HG02970 (cell line): ENCODE measurements around the gene RNF150.

Experiments
- ATAC-seq: cut with Tn5 transposase; IDR thresholded peaks from one replicate; pipeline ENCODE4 v1.9.1; 2021; ENCODE audit warnings: mild to moderate bottlenecking, moderate library complexity, moderate number of reproducible peaks; ENCODE audit not compliant: unreplicated experiment, low FRiP score

Gene RNF150

DNA sequence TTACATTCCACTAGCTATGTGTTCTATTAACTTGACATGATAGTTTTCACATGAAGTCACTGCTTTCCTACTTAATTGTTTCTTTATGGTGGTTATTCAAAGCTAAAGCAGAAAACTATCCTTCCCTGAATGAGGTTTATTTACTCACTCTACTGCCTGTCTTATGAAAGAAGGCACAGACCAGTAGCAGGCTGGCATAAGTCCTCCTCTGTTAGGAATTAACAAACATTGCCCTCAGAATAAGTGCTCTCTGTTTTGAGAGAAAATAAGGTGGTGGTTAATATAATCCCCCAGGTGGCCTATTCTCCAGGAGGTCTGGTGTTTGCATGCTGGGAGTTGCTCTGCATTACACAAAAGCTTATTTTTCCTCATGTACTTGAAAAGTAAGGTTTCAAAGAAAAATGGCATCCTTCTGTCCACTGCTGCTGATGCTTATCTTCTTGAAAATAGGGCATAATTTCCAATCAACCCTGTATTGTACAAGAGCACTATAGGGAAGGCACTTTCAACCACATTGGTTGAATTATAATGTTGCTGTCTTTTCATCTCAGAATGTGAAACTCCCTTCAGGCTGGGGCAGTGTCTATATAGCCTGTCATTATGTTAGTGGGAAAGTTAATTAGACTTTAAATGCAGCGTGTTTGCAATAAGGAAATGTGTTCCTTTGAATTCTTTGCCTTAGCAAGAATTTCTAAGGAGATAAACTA lies 257.4 kb downstream of the RNF150 start:
- ATAC-seq: no peak

DNA sequence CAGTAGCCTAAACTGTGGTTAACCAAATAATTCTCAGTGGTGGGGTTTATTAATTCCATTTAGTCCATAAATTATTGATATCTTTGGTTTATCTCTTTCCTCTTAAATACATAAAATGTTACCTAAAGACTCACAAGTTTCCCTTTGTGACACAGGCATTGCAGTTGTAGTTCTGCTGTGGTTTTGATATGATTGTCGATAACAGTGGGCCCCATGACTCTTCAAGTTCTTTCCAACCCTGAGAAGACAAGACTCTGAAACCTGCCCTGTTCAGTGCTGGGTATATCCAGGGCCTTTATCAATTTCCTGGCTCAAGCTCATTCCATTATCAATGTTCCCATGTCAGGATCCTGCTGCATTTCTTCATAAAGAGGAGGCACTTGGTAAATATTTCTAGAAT lies 259.2 kb downstream of the RNF150 start:
- no peak for ATAC-seq

DNA sequence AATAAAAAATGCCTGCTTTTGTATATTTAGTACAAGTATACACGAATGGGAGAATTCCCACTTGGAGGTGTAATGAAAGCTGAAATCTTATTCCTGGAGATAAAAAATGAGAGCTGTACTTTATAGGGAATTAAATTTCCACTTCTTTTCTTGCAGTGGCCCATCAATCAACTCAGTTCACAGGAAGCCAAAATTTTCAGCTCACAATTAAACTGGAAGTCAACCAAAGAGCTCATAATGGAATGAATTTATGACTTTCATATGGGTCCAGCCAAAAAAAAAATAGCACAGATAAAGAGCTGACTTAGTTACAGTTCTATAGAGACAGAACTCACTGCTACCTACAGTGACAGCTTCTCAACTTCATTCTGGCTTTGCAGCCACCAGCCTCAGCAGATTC lies 261.9 kb downstream of the RNF150 start:
- ATAC-seq: no peak

DNA sequence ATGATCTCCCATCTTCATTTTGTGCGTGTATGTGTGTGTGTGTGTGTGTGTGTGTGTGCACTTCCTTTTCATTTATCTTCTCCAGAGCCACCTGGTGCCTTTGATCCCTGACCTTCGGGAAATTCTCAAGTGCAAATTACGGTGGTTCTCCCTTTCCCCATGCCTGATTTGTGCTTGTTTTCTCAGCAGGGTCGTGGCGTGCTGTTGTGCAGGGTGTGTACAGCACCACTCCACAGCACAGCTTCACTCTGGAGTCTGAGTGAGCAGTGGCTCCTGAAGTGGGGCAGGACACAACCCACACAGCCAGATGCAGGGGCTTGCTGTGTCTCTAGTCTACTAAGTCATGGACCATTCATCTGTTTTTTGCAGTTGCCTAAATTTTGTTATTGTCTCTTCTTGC lies 262.8 kb downstream of the RNF150 start:
- no peak for ATAC-seq

DNA sequence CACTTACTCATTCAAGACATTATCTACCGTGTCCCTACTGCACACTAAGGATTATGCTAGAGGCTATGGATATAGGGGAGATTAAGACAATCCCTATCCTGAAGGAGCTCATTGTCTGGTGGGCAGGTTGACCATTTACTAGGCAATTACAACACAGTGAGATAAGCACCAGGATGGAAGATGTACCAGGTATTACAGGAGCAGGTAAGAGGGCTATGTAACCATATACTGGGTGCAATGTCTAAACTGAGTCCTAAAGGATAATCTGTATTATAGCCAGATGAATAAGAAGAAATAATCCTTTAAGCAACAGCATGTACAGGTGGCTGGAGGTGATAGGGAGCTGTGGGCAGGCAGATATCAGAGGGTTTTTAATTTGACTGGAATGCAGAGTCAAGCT lies 263.8 kb downstream of the RNF150 start:
- ATAC-seq: no peak

DNA sequence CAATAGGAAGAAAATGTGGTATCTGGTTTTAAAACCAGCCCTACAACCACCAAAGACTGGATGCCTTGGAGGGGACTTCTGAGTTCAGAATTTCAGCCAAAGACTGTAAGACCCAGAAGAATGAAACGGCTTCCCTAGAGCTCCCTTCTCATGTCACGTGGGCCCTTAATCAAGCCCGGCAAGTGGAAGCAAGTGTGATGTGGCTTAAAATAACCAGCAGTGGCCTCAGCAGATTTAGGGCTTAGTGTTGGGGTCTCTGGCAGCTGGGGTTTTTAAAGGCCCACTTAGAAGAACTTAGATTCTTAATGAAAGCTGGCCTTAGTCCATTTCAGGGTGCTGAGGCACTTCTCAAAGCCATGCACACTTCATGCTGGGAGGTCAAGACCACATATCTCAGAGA lies 265.9 kb downstream of the RNF150 start:
- no peak for ATAC-seq

DNA sequence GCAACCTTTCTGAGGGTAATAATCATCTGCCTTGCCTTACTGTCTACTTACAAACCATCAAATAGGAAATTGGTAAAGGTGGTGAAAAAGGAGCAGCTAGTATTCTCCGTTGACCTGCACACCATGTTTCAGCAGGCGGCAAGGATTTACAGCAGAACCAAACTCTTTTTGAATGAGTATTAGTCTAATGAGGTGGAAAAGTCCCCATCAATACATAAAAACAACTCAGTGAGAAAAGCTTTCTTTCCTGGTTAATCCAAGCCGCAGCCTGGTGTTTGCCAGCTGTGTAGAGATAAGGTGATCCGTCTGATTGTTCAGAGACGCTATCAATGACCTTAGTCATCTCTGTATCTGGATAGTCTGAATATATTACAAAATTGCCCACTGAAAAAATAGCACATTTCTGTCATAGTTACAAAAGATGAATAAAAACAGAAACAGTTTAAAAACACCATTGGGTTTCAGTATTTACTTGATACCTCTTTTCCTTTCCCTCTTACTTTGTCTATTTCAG lies 266.7 kb downstream of the RNF150 start:
- ATAC-seq: no peak

DNA sequence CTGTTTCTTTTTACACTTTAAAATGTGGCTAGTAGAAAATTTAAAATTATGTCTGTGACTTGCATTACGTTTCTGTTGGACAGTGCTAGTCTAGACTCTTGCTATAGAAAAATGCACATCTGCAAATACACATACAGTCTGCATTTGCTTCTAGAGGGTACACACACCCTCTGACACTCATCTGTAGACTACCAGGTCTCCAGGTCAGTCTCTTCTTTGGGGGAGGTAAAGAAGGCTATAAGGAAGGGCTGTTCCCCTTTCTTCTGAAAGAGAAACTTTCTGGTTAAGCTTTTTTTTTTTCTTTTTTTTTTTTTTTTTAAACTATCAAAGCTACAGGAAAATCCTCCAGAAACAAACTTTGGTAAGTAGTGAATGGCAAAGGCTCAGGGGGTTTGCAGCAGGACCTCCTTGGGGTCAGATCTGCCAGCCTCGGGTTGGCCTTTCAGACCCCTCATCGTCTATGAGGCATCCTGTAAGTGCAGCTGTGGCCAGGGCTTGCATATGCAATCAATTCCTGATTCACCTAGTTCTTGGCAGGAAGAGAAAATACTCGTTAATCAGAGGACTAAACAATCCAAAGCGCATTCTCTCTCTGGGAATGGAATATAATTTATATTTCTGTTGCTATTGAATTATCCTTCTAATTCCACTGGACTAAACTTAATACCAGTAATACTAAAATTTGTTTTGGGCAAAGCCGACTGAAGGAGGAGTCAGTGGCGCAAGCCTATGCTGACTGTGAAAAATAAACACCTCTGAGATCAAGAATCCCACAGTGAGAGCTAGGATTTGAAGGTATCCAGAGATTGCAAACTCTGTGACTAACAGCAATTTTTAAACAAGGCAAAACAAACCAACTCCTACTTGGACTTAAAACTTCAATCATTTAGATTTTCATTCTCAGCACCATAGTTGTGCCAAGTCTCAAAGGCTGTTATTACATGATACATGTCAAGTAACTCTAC lies 267.7 kb downstream of the RNF150 start:
- ATAC-seq: no peak

DNA sequence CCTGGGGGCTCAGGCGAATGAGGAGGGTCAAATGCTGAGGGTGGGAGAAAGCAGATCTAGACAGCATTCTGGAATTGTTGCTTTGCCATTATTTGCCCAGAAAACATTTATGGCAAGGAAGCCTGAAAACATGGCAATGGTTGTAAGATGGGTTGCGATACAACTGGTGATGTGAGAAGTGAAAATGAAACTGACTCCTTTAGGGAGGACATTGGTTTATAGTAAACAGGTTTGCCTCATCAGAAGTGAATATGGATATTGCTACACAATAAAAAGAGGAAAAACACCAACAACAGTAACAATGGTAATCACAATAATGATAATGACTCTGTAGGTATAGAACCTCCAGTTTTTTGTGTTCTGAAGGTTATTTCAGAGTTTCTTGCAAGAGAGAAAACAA lies 270.1 kb downstream of the RNF150 start:
- no peak for ATAC-seq

DNA sequence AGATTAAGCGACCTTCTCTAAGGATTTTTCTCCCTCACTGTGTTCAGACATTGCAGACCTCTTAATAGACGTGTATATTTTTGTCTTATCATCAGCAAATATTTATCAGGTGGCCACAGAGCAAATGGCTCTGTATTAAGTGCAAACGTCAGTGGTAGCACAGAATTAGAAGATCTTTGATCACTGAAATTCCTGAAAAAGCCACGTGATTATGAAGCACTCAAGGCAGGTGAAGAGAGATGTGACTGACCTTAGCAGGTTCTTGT lies 271.2 kb downstream of the RNF150 start:
- ATAC-seq: no peak

DNA sequence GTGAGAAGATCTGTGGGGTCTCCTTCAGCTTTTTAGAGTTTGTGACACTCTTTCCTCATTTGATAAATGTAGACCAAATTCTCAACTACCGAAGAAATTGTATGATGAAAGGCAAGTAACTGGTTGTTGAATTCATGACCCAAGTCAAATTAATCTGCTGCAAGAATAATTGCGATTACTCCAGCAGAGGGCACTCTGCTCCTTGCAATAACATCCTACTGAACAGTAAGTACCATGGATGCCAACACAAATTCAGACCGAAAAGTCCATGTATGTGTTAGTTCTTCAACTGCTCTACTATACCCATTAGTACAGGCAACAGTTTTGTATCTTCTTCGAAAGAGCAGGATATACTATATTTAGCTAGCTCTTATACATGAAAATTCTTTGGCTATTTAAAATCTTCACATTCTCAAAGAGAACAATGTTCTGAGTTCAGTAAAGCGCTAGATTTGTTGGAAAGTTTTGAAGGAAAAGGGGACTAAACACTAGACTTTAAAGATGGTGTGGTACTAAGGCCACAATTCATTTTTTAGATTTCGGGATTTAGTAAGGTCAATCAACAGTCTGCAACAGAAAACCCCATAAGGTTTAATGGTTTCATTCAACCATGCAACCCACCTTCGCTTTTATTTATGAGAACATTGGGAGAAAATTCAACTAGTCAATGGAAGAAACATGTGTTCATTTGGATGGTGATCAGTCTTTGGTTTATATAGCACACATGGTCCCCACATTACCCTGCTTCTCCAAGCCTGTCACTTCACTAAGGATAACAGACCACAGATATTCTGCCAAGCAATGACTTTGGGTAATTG lies 271.7 kb downstream of the RNF150 start:
- no peak for ATAC-seq

DNA sequence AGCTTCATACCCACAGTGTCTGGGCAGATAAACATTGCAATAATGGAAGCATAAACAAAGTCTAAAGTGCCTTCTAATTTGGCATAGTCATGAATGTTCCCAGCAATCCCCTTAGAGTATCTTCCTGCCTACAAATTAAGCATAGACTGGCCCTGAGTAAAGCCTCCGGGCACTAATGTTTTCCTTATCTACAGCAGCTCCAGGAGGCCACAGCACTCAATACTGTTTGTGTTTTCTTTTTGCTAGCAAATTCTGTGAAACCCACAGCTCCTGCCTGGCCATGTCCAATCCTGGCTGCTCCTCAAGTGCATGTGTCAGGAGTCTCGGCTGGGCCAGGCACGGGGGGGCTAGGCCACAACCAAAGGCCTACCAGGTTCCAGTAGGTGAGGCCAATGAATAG lies 274.4 kb downstream of the RNF150 start:
- ATAC-seq: no peak

DNA sequence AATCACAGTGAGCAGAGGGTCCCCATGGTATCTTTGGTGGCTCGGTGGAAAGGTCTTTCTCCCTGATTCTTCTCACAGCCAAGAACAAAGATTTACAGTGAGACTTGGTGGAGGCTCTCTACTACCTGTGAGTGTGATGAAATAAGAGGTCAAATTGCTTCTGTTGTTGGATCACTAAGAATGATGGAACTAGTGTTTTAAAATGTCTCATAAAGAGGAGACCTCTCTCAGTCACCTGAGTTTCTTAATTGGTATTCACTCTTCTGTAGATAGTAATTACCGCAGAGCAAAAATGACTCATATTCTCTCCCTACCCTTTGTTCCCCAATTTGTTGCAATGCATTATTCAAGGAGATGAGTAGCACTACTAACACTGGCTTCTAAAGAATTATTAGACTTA lies 276.2 kb downstream of the RNF150 start:
- ATAC-seq: no peak

DNA sequence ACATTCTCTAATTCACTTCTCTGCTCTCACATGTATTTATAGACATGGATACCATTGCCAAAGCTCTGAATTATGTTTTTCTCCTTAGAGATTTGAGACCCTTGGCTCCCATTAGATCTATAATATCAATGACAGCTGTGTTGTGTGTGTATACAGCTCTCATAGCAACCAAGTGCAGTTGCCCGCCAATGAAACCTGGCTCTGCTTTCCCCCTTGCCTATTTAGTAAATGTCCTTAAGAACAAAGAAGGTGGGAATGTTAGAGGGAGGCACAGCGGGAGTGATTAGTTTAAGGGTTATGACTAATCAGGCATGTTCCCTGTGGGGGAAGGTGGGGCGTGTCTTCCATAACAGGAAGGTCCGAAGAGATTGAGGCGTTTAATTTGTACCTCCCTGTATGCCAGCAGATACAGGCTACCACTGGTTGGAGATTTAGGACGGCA lies 276.6 kb downstream of the RNF150 start:
- ATAC-seq: no peak

DNA sequence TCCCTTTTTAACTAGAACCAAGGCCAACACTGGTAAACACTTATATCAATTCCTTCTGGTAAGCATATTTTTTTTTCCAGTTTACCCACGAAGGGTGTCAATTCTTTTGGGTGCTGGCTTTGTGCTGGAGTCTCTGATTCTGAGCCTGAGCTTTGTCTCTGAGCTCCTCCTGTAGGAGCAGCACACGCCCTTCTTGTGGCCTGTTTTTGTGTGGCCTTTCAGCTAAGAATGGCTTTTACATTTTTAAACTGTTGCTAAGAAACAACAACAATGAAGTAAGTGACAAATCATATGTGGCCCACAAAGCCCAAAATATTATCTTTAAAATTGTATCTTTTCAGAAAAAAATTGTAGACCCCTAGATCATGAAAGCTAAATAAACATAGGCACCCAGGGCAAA lies 279.1 kb downstream of the RNF150 start:
- no peak for ATAC-seq

DNA sequence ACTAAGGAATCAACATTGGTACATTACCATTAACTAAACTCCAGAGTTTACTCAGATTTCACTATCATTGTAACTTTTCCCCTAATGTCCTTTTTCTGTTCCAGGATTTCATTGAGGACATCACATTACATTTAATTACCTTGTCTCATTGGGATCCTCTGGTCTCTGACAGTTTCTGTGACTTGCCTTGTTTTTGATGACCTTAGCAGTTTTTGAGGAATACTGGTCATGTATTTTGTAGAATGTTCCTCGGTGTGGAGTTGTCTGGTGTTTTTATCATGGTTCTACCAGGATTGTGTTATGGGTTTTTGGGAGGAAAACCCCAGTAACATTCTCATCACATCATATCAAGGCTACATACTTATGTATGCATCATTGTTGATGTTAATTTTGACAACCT lies 281.5 kb downstream of the RNF150 start:
- ATAC-seq: no peak

DNA sequence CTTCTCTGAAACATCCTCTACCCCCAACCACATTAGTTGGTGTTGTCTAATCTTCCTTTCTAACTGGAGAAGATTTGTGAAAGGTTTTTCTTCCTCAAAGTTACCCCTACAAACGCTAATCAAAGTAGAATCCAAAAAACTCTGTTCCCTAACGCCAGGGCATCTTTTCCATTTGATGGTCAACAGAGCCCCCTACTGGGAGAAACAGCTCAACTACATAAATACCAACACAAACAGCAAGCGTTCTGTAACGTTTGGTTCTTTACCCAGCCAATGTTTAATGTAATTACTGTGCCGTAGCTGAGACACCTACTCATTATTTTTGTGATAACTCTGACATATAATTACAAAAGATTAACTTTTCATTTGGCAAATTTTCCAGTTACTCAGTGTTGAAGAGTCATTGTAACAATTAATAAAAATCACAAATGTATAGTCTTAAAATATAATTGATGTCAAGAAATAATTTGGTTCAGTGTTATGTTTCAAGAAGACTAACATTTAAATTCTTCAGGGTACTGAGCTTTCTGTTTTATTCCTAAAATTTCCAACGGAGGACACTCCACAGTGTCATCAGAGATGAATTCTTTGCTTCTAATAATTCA lies 282.1 kb downstream of the RNF150 start:
- ATAC-seq: no peak

DNA sequence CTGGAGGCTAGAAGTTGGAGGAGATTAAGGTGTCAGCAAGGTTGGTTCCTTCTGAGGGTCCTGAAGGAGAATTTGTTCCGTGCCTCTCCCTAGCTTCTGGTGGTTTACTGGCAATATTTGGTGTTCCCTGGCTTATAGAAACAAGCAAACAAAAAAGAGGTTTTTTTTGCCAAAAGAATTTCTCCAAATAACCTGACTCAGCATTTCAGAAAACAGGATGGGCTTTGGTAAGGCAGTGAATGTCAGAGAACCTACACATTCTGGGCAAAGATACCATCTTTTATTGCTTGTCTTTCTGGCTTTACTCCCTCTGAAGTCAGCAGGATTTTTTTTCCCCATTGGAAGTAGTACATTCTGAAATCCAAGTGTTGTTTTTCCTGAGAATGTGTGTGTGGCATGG lies 283.7 kb downstream of the RNF150 start:
- ATAC-seq: no peak

DNA sequence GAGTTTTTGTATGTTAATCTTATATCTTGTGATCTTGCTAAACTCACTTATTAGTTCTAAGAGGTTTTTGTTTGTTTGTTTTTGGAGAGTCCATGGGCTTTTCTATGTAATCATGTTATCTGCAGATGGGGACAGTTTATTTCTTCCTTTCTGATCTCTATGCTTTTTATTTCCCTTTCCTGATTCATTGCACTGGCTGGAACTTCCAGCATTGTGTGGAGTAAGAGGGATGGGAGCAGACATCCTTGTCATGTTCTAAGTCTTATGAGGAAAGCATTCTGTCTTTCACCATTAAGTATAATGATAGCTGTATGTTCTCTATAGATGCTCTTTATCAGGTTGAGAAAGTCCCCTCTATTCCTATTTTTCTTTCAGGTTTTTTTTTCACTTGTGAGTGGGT lies 286.5 kb downstream of the RNF150 start:
- no peak for ATAC-seq

DNA sequence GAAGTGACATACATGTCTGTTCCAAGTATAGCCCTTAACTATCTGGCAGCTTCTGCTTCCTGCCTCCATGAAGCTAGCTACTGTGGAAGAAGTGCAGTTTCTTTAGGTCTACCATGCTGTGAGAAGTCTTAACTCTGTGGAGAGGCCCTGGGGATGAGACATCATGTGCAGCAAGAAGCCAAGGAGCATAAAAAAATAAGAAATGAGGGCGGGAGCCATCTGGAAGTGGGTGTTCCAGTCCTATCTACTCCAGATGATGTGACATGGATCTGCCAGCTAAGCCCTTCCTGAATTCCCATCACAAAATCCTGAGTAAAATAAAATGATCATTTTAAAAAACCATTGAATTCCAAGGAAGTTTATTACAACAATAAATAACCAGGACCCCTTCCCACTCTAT lies 289.2 kb downstream of the RNF150 start:
- ATAC-seq: no peak

DNA sequence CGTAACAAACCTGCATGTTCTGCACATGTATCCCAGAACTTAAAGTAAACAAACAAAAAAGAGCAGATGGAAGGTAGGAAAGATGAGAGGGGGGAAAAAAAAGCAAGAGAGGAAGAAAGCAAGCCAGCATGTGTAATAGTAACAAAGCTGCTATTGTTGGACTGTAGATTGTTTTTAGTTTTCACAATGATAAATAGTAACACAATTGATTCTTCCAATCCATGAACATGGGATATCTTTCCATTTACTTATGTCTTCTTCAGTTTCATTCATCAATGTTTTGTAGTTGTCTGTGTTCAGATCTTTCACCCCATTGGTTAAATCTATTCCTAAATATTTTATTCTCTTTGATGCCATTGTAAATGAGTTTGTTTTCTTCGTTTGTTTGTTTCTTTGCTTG lies 292.1 kb downstream of the RNF150 start:
- ATAC-seq: no peak
